Limb (tissue), 2 donors: ENCODE data around the gene ATP6AP2.
"Not testable (repeated sequence)": the region's sequence is repeated elsewhere in the genome, so short reads cannot be mapped to it uniquely, and the experiment has no call there.

Experiments
- DNase-seq, 2 donors: peaks; one replicate each; pipeline ENCODE4 v3.0.0-alpha.2; 2016; ENCODE audit errors: extremely low spot score in 2 of 2

The ATP6AP2 gene

DNA sequence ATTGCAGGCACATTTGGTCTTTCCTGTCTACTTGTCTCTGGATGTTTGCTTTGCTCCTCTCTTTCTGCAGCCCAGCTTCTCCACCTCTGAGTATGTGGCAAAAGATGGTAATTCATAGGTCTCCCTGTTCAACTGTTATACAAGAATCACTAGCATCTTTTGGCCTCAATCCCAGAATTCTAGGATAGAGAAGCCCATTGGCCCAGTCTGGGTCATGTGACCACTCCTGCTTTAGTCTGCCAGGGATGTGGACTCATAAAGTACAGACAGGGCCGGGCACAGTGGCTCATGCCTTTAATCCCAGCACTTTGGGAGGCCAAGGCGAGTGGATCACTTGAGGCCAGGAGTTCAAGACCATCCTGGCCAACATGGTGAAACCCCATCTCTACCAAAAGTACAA is 5.4 kb upstream of the ATP6AP2 start:
- DNase-seq: not testable (repeated sequence)

DNA sequence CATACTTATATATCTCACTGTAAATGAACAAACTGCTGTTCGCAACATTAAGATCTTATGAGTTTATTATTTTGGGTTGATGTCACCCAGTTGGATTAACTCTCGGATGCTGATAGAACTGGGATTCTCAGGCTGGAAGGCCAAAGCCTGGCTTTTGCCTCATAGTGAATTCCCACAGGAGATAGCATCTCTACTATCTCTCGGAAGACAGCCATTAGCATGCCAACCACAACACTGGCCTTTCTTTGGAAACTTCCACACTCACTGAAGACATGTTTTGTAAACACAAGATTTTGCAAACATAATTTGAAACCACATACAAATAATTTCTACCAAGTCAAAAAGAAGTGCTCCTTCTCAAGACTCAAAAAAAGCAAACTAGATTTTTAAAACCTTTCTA is 4.5 kb upstream of the ATP6AP2 start:
- no peak for DNase-seq

DNA sequence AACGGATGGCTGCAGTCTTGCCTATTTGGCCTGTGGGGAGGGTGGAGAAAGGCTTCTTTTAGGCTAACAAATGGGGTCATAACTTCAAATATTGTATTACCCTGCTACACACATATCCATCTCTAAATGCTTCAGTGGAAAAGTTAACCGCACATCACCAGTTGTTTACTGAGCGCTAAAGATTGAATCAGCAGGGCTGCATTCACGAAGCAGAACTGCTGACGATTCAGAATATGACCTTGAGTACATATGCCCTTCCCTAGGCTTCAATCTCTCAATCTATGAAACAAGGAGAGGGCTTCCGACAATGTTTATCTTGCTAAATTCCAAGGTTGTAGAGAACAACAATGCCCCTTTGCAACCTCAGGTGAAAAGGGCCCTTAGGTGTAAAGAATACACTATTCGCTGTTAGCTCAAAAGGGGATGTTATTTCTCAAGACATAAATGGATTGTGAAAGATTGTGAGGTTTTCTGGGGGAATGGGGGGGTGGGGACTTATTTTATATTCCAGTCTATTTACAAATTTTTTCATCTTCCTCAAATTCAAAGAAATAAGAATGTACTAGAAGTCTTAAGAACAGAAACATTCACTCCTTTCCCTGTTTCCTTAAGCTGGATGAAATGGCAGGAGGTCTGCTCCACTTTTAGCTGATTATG is 2.6 kb upstream of the ATP6AP2 start:
- DNase-seq: no peak

DNA sequence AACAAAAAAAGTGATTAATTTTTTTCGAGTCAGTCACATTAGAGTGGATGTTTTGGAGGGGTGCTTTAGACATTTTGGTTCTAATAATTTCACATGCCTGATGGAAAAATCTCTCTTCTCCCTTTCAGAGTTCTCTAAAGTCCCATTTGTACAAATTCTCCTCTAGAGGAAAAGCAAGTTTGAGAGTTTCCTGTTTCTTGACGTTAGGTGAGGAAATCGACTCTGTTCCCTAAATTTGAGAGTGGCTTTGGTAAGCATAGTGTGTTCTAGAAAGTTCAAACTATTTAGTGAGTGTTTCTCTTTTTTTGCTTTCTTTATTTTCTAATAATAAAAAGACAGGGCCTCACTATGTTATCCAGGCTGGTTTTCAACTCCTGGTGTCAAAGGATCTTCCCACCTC is 1.6 kb upstream of the ATP6AP2 start:
- no peak for DNase-seq

DNA sequence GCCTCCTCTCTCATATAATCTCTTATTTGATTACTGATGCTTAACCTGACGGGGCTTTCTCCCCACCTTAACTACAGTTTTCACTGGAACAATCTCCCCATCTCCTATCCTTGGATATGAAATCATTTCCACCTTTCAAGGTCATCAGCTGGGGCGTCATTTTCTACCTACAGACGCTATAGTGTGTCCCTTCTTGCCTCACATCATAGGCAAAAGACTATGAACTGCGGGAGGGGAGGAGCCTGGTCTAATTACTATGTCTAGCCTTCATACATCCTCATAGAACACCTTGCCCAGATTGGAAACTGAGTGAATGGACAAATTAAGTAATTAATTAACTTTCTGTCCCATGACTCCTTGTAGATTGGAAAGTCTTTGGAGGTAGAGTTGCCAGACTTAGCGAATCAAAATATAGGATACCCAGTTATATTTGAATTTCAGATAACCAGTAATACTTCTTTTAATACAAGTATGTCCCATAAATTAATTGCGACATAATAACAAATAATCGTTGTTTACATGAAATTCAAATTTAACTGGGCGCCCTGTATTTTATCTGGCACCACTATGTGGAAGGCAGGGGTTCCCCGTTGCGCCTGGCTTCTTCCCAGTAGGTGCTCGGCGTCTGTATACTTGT is 752 bp upstream of the ATP6AP2 start:
- DNase-seq: no peak

DNA sequence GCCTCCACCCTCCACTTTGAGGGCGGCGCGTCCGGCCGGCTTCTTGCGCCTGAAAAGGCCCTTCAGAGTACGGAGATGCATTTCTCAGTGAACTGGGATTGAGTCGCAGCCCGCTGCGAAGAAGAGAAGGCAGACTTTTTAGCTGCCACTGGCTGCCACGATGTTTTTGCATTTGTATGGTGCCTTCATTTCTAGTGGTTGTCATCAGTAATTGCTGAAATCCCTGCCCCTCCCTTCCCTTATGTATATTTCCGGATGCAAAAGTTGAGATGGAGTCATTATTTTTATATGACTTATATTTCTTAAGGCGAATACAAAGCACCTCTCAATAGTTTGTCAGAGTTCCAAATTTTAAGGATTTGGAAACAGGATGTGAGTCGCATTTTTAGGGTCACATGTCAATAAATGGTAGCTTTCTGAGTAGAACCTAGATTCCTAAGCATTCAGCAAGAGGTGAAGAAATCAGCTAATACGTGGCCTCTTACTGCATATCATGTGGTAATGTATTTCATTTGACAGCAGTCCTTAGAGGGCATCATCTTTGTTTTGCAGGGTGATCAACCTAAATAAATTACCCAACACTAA is 658 bp downstream of the ATP6AP2 start:
- no peak for DNase-seq

DNA sequence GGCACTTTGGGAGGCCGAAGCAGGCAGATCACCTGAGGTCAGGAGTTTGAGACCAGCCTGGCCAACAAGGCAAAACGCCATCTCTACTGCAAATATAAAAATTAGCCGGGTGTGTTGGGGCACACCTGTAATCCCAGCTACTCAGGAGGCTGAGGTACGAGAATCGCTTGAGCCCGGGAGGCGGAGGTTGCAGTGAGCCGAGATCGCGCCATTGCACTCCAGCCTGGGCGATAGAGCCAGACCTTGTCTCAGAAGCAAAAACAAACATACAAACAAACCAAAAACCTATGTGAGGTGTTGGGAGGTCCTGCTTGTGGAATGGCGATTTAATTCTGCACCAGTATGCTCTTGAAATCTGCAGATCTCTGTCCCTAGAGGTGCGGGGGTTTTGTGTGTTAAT is 1.4 kb downstream of the ATP6AP2 start:
- DNase-seq: not testable (repeated sequence)

DNA sequence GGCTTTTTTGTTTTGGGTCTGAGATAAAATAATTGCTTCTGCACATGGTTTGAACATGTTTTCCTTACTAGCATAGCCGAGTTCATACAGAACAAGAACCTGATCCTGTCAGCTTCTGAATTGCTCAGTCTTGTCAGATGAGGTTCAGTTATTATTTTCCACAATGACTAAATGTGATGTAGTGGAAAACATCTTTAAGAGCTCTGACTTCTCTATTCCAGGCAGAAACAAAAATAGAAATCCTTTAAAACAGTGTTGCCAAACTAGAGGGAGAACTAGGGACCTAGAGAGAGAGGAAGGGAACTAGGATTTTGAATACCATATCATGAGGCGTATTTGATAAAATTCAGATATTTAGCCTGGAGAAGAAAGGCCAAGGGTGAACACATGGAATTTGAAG is 2.0 kb downstream of the ATP6AP2 start:
- DNase-seq: no peak

DNA sequence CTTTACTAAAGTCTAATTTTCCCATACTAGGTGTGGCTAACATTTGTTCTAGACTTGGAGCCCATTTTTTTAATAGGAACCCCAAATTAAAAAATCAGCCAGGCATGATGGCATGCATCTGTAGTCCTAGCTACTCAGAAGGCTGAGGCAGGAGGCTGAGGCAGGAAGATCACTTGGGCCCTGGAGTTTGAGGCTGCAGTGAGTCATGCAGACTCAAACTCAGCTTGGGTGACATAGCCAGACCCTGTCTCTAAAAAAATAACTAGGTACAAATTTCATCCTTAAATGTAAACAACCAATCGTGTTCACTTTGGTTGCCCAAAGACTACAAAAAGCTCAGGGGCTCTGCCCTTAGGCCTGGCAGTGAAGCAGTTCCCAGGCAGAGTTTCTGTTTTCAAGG is 6.9 kb downstream of the ATP6AP2 start:
- not testable (repeated sequence) for DNase-seq

DNA sequence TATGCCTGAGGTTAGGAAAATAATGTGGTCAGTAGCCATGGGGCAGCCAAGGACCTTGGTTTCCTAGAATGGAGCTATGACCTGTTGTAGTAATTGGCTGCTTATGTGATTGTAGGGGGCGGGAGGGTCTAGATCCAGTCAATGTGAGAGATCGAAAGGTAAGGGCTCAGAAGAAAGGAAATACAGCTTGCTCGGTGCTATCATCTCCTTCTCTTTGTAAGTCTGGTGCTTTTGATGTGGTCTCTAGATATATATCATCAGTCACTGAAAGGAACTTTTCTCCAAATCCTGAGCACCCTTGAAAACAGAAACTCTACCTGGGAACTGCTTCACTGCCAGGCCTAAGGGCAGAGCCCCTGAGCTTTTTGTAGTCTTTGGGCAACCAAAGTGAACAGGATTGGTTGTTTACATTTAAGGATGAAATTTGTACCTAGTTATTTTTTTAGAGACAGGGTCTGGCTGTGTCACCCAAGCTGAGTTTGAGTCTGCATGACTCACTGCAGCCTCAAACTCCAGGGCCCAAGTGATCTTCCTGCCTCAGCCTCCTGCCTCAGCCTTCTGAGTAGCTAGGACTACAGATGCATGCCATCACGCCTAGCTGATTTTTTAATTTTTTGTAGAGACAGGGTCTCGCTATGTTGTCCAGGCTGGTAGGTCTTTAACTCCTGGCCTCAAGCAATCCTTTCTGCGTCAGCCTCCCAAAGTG is 9.0 kb downstream of the ATP6AP2 start:
- not testable (repeated sequence) for DNase-seq

DNA sequence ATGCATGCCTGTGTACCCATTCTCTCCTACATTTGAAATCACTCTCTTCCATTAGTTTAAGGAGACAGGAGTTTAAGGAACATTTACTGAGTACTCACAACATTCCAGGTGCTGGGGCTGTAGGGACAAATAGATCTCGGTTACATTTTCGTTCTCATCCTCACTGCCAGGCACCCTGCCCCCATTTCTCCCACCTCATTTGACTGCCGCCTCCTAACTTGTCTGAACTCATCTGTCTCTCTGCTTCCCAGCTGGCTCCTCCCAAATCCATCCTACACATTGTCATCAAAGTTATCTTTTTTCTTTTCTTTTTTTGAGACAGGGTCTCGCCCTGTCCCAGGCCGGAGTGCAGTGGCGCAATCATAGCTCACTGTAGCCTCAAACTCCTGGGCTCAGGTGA is 22.7 kb downstream of the ATP6AP2 start:
- DNase-seq: no peak

DNA sequence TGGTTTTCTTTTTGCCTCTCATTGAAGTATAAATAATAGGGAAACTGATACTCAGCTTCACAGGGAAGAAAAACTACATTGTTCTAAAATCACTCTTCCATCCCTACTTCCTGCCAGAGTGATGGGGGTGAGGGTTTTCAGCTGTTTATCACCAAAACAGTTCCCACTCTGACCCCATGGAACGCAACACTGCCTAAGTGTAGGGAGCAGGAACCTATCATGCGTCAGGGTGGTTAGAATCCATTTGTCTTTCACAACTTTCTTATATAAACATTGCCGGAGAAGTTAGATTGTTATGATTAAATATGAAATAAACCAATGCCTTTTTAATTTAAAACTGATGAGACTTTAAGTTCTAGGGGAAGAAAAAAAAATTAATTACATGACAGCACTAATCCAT is 26.6 kb downstream of the ATP6AP2 start:
- no peak for DNase-seq

DNA sequence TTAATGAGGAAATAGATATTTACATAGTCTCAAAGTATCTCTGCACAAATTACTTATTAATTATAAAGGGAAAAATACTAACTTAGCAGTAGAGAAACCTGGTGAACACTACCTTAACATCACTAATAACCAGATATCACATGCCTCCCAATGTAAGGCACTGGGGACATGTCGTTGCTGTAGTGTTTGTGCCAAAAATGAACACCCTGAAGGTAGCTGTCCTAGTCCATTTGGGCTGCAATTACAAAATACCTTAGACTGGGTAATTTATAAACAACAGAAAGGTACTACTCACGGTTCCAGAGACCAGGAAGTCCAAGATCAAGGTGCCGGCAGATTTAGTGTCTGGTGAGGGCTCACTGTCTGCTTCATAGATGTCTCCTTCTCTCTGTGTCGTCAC is 31.7 kb downstream of the ATP6AP2 start:
- no peak for DNase-seq

DNA sequence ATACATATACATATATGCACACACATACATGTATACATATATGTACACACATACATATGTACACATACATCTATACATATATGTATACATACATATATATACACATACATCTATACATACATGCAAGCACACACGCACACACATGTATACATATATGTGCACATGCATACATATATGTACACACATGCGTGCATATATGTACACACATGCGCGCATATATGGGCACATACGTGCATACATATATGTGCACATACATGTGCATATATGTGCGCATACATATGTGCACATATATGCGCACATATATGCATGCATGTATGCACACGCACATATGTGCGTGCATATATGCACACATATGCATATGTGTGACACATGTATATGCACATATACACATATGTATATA is 35.2 kb downstream of the ATP6AP2 start:
- no peak for DNase-seq

DNA sequence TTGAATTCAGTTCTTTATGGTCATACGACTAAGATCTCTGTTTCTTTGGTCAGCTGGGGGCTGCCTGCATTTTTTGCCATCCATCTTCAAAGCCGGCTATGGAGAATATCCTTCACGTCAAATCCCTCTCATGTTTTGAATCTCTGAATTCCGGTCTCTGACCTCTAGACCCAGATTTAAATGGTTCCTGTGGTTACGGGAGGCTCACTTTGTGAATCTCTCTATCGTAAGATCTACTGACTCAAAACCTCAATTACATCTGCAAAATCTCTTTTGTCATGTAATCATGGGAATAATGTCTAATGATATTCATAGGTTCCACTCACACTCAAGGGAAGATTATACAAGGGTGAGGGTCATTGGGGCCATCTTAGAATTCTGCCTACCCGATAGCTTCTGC is 36.8 kb downstream of the ATP6AP2 start:
- no peak for DNase-seq

DNA sequence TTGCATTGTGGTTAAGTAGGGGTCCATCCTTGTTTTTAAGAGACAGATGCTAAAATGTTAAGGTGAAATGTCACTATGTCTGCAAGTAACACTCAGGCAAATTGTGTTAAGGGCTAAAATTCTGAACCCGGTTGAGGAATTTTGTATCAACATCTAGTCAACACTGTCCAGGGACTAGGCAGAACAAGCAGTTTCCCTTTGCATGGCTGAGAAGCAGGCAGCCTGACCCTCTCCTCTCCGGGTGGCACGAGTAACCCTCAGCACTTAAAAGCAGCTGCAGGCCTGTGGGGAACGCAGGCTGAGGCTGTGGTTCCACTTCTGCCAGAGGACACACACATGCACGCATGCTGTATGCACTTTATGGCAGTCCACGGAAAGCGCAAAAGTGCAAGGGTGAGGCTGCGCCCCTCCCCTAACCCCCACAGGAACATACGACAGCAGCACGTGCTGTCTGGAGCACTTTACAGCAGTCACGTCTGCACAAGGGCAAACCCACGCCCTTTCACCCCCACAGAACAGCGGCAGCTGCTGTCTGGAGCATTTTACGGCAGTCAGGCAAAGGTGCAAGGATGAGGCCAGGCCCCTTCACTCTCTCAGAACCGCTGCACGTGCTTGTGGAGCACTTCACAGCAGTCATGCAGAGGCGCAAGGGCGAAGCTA is 41.8 kb downstream of the ATP6AP2 start:
- no peak for DNase-seq

DNA sequence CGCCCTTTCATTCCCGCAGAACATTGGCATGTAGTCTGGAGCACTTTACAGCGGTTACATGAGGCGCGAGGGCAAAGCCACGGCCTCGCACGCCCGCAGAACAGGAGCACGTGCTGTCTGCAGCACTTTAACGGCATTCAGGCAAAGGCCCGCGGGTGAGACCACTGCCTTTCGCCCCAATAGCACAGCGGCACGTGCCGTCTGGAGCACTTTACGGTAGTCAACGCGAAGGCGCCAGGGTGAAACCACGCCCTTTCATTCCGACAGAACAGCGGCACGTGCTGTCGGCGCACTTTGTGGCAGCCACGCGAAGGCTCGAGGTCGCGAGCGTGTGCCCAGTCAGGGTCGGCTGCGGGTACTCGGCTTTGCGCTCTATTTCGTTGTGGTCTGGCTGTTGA is 42.4 kb downstream of the ATP6AP2 start, which contains the start of gene MPC1L:
Gene MPC1L (plus strand): TSS at position 290 of the 398 bp plus-strand sequence. CDS start 138 bp downstream, outside the sequence.
- DNase-seq: no peak

DNA sequence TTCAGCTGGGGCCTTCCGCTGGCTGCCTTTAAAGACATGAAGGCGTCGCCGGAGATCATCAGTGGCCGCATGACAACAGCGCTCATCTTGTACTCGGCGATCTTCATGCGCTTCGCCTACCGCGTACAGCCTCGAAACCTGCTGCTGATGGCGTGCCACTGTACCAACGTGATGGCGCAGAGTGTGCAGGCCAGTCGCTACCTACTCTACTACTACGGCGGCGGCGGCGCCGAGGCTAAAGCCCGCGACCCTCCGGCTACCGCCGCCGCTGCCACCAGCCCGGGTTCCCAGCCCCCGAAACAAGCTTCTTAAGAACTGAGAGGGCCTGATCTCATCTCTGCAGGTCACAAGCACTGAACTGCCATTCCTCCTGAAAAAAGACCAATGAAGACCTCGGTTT is 42.9 kb downstream of the ATP6AP2 start:
- no peak for DNase-seq

DNA sequence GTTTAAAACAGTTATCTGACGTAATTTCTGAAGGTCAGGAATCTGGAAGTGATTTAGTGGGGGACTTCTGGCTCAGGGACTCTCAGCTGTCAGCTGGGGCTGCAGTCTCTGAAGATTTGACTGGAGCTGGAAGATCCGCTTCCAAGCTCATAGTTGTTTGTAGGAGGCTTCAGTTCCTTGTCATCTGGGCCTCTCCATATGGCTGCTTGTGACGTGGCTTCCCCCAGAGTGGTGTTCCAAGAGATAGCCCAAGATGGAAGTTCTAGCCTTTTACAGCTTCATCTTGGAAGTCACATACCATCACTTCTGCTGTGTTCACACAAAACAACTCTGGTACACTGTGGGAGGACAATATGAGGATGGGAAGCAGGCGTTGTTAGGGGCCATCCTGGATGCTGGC is 44.5 kb downstream of the ATP6AP2 start:
- DNase-seq: no peak

DNA sequence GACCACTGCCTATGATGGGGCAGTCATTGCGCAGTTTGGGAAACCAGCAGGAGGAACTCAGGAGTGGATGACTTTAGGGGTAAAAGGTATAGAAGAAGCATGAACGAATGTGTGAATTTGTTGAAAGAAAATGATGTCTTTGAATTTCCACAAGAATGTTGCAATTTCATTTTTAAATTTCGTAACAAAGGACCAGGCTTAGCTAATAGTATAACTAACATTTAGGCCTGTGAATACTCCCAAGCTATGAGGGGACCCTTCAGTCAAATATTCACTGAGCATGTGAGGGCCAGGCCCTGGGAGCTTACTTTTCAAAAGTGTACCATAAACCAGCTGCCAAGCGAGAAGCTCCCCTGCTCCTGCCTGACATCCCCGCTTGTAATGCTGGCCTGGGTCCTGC is 47.7 kb downstream of the ATP6AP2 start:
- no peak for DNase-seq

DNA sequence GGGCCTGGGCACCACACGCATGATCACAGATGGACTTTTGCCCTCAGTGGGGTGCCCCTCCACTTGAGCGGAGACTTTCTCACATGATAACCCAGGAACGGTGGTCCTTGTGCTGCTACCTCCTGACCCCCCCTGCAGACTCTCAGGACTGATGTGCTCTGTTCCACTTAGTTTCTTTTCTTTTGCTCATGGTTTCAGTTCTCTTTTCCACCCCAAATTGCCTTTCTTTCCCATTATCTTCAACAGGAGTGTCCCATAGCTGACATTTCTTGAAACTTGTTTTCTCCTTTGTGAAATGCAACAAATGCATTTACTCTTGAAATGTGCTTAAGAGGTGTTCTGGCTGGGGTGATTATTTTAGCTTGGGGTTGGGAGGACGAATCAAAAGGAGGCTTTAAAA is 51.4 kb downstream of the ATP6AP2 start:
- DNase-seq: no peak

DNA sequence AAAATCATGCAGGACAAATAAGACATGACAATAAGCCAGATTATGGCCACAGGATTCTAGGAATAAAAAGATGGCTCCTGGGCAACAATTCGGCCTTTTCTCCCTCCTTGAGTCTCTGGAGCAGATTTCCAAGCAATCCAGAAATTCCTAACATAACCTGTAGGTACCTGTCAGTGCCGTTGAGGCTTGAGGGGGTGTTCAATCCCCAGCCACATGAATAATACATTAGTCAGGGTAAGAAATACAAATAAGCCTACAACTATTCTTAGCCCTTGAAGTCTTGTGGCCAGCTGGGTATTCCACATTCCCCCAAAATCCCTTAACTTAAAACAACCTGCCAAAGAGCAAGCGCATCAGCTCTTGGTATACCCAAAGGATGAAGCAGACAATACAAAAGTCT is 56.9 kb downstream of the ATP6AP2 start:
- no peak for DNase-seq
